Left colon (tissue), 2 donors: ENCODE data around the gene RAD51B. TPM values are rescaled to one million over a fixed set of nuclear protein-coding genes. Genes with fewer than 3 reads are reported as not detected.
"Not testable (repeated sequence)": the region's sequence is repeated elsewhere in the genome, so short reads cannot be mapped to it uniquely, and the experiment has no call there.

Source experiments
- ATAC-seq: fragments of 200-7000 bp; cut with Tn5 transposase; one replicate; pipeline ENCODE4 v1.9.1; 2020; ENCODE audit warnings: mild to moderate bottlenecking, moderate library complexity
- DNase-seq, 2 donors: peaks; one replicate each; pipeline ENCODE4 v3.0.0-alpha.2; 2020
- intact Hi-C, 2 donors: fragments of 100-400 bp; cut with DNase I in 1 of 2; cut with micrococcal nuclease in 1 of 2; formaldehyde crosslinking; loops; one replicate each; pipeline versions ENCODE4 v1.11.2 to v1.14.0; 2022; cut with DNase I, micrococcal nuclease
- long read RNA-seq: library from polyadenylated mRNA; unstranded; transcript quantifications from one replicate; pipeline ENCODE4 v2.0.0, GENCODE V29; 2021
- total RNA-seq, 2 donors: library from RNA; stranded (reverse); fragmentation: NEBNext Ultra II Directional; extraction: Animal tissue kit (Norgen Biotek cat#: 25700); gene quantifications; one replicate each; pipeline ENCODE4 v1.2.1, GENCODE V29; 2021
- donor health status: DM: no; HTN: no; CAD: no.
- donor health status: DM: yes; HTN: yes; CAD: no.

RAD51B gene
- total RNA-seq: 10 to 100 TPM; 13.7 to 16.8 TPM
- long read RNA-seq, partial matches to known transcripts: 1 of 4 reads
- long read RNA-seq, other reads (novel, unspliced or antisense): 2 of 4 reads

GRCh38 chr14:67819563-67820421, at the start of gene RAD51B:
Gene RAD51B (plus strand): TSS chr14:67819779.
- intact Hi-C loops: no loop called here
- ATAC-seq (peak; percentile 72), DNase-seq (peak; percentile 85 to 90)

- DNase-seq: no peak
- intact Hi-C loops: no loop called here
- ATAC-seq: no peak
Observed at GRCh38 chr14:67773844-67774377, 45.7 kb upstream of the RAD51B start.

GRCh38 chr14:67776653-67777322, 42.8 kb upstream of the RAD51B start:
- ATAC-seq (no peak), DNase-seq (no peak)
- intact Hi-C loops: no loop called here

- ATAC-seq (no peak), DNase-seq (no peak)
- intact Hi-C loops: no loop called here
Observed at GRCh38 chr14:67778792-67779191, 40.8 kb upstream of the RAD51B start.

- intact Hi-C loops: no loop called here
- DNase-seq (no peak), ATAC-seq (no peak)
Observed at GRCh38 chr14:67782090-67782489, 37.5 kb upstream of the RAD51B start.

GRCh38 chr14:67784244-67784823, 35.2 kb upstream of the RAD51B start:
- intact Hi-C loops: no loop called here
- no peak for DNase-seq
- no peak for ATAC-seq

- DNase-seq: no peak
- no peak for ATAC-seq
- intact Hi-C loops: no loop called here
Observed at GRCh38 chr14:67785270-67786109, 34.1 kb upstream of the RAD51B start.

- DNase-seq (no peak), ATAC-seq (no peak)
- intact Hi-C loops: no loop called here
Observed at GRCh38 chr14:67787673-67788072, 31.9 kb upstream of the RAD51B start.

- no peak for ATAC-seq
Observed at GRCh38 chr14:67798731-67799130, 20.8 kb upstream of the RAD51B start.

GRCh38 chr14:67800743-67801142, 18.8 kb upstream of the RAD51B start:
- no peak for ATAC-seq
- DNase-seq: no peak
- intact Hi-C loops: no loop called here

More at GRCh38 chr14:67798731-67799130, 20.8 kb upstream of the RAD51B start:
- intact Hi-C loops: no loop called here
- no peak for DNase-seq

GRCh38 chr14:67806246-67806645, 13.3 kb upstream of the RAD51B start:
- no peak for ATAC-seq
- intact Hi-C loops: no loop called here
- DNase-seq: no peak

GRCh38 chr14:67814821-67815220, 4.8 kb upstream of the RAD51B start:
- intact Hi-C loops: no loop called here
- DNase-seq (no peak), ATAC-seq (no peak)

GRCh38 chr14:67815573-67816225, 3.9 kb upstream of the RAD51B start:
- ATAC-seq (no peak), DNase-seq (no peak)
- intact Hi-C loops: no loop called here

- ATAC-seq (peak; percentile 81), DNase-seq (peak; percentile 91 to 96)
- intact Hi-C loops: no loop called here
Observed at GRCh38 chr14:67816326-67817002, 3.1 kb upstream of the RAD51B start, which contains the start of gene ZFYVE26. Gene ZFYVE26 (minus strand): TSS chr14:67816590. CDS start chr14:67815963, 627 bp downstream.

- intact Hi-C loops: no loop called here
- no peak for DNase-seq
- ATAC-seq: no peak
Observed at GRCh38 chr14:67817750-67818438, 1.7 kb upstream of the RAD51B start.

- DNase-seq, ATAC-seq, intact Hi-C loops: not testable (repeated sequence)
Observed at GRCh38 chr14:67818476-67818875, 1.1 kb upstream of the RAD51B start.

- DNase-seq (peak; percentile 32 to 64), ATAC-seq (peak; percentile 69)
- intact Hi-C loops: no loop called here
Observed at GRCh38 chr14:67820428-67820971, 921 bp downstream of the RAD51B start.
